GM21619 (cell line): ENCODE data around the gene MAPKAPK3.
"Not testable (repeated sequence)": the region's sequence is repeated elsewhere in the genome, so short reads cannot be mapped to it uniquely, and the experiment has no call there.

Experiments
- ATAC-seq: cut with Tn5 transposase; IDR thresholded peaks from one replicate; pipeline ENCODE4 v1.9.1; 2021; ENCODE audit not compliant: unreplicated experiment

Gene MAPKAPK3

GRCh38 chr3:50655009-50655830 lies 38.3 kb downstream of the MAPKAPK3 start:
- ATAC-seq: no peak

GRCh38 chr3:50656417-50657195 lies 39.7 kb downstream of the MAPKAPK3 start:
- ATAC-seq: no peak

GRCh38 chr3:50657407-50657806 lies 40.5 kb downstream of the MAPKAPK3 start:
- no peak for ATAC-seq

GRCh38 chr3:50657816-50658215 lies 40.9 kb downstream of the MAPKAPK3 start:
- no peak for ATAC-seq

GRCh38 chr3:50658416-50658815 lies 41.5 kb downstream of the MAPKAPK3 start:
- ATAC-seq: no peak

- ATAC-seq: no peak
These were observed 41.9 kb downstream of the MAPKAPK3 start for GRCh38 chr3:50658831-50659230.

- no peak for ATAC-seq
These were observed 43.4 kb downstream of the MAPKAPK3 start for GRCh38 chr3:50660386-50660785.

- ATAC-seq: no peak
These were observed 44.4 kb downstream of the MAPKAPK3 start for GRCh38 chr3:50661321-50661837.

GRCh38 chr3:50662408-50662807 lies 45.5 kb downstream of the MAPKAPK3 start:
- ATAC-seq: no peak

GRCh38 chr3:50665081-50665840 lies 48.3 kb downstream of the MAPKAPK3 start:
- no peak for ATAC-seq

- ATAC-seq: not testable (repeated sequence)
These were observed 48.8 kb downstream of the MAPKAPK3 start for GRCh38 chr3:50665841-50666115.

- ATAC-seq: no peak
These were observed 49.9 kb downstream of the MAPKAPK3 start for GRCh38 chr3:50666837-50667236.

- ATAC-seq: no peak
These were observed 54.4 kb downstream of the MAPKAPK3 start for GRCh38 chr3:50671331-50671730.

GRCh38 chr3:50672656-50673055 lies 55.7 kb downstream of the MAPKAPK3 start:
- ATAC-seq: no peak

GRCh38 chr3:50673931-50674330 lies 57.0 kb downstream of the MAPKAPK3 start:
- ATAC-seq: no peak

- ATAC-seq: no peak
These were observed 57.6 kb downstream of the MAPKAPK3 start, which contains the start of gene DOCK3 for GRCh38 chr3:50674349-50675178. TSS of gene DOCK3 (plus strand) at chr3:50674927. CDS start at chr3:50675264, 337 bp downstream.

GRCh38 chr3:50675179-50676030 lies 58.5 kb downstream of the MAPKAPK3 start:
- no peak for ATAC-seq

GRCh38 chr3:50676031-50676705 lies 59.2 kb downstream of the MAPKAPK3 start:
- ATAC-seq: no peak
